GM12892 (cell line): ENCODE results near the gene TIRAP.

ENCODE experiments used
- POLR2A ChIP-seq: IDR thresholded peaks from 2 replicates; pipeline ENCODE4 v1.6.1; 2011; ENCODE audit warnings: low read depth, low read length, control low read depth
- POLR2AphosphoS5 ChIP-seq: IDR thresholded peaks from 2 replicates; pipeline ENCODE4 v1.6.1; 2011; ENCODE audit warnings: low read depth, low read length, control low read depth
- TAF1 ChIP-seq: IDR thresholded peaks from 2 replicates; pipeline ENCODE4 v1.6.1; 2011; ENCODE audit warnings: low read depth, mild to moderate bottlenecking, control low read depth, low read length, borderline replicate concordance

DNA sequence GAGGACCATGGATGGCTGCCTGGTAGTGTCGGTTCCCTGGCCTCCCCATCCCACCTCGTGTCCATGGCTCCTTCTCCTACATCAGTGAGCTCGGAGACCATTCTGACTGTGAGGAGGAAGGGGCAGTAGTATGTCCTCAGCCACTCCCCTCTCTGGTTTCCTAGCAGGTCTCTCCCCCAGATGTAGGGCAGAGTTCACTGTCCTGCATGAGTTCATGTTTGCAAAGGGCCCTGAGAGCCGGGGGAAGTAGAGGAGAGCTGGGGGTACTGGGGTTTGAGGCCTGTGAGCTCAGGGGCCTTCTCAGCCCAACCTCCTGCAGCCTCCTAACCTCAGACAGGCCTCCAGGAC, 54.2 kb downstream of the TIRAP start:
- TF ChIP-seq TAF1 (no peak), POLR2A (no peak), POLR2AphosphoS5 (no peak)
